ENCODE results near the gene WDR7.
"Not testable (repeated sequence)": the region's sequence is repeated elsewhere in the genome, so short reads cannot be mapped to it uniquely, and the experiment has no call there.

WDR7 gene

DNA sequence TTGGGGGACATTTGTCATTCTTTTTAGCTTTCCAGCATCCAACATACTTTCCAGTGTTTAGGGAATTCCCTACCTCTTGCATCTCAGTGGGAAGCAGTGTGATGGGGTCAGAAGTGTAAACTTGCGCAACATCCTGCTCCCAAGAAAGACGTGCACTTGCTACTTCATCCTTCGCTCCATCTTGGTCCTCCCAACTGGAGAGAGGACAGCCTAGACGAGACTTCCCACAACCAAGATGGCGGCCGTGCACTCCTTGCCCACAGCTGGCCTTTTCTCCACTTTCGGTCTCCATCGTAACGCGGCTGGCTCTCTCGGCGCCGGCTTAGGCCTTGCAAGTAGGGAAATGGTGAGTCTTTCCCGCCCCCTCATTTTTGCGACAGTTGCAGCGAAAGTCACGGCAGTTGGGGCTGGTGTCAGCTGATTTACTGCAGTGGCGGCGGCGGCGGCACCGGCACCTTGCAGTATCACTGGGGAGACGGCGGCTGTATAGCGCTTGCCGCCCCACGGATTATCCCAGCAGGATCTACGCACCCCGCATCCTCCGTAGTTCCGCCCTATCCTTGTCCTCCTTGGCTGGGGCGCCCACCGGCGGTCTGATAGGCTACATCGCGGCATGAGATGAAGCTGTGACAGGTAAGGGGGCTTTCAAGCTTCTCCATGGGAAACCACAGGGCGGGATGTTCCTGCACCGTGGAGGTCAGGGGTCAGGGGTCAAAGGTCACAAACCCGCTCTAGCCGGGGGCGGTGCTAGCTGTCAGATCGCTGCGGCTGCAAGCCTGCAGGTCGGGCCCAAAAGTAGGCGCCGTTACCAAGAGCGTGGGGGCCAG is at the start of gene WDR7:
Gene WDR7 (plus strand): TSS at position 416 of the 827 bp plus-strand sequence. CDS start 21,157 bp downstream, outside the sequence.
- DNase-seq, result peak; percentile 10

- no peak for DNase-seq
These were observed 44.5 kb upstream of the WDR7 start for GRCh38 chr18:56606618-56607017.

DNA sequence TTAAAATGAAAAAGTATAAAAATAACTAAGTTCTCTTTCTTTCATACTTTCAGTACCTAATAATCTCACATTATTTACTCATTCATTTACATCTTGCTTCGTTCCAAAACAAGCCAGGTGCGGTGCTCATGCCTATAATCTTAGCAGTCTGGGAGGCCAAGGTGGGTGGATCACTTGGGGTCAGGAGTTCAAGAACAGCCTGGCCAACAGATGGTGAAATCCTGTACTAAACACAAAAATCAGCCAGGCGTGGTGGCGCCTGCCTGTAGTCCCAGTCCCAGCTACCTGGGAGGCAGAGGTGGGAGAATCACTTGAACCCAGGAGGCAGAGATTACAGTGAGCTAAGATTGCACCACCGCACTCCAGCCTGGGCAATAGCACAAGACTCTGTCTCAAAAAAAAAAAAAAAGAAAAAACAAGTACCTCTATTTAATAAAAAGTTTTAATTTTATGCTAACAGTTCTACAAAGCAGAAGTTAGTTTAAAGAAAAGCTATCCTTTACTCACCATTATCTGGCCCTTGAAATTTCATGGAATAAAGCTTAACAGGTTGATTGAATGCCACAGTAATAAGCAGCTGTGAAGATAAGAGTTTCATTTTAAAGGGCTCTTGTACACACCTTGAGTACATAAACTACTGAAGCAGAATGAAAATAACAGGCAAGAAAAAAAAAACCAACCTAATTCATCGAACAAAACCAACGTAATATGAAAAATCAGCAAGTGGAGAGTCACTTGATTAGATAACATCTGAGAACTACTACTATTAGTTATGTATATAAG is 35.2 kb upstream of the WDR7 start:
- DNase-seq, result no peak

- DNase-seq, result no peak
These were observed 23.2 kb upstream of the WDR7 start for GRCh38 chr18:56627991-56628390.

- DNase-seq, result no peak
These were observed 18.8 kb upstream of the WDR7 start for GRCh38 chr18:56632070-56633022.

GRCh38 chr18:56635007-56635406 is 16.2 kb upstream of the WDR7 start:
- DNase-seq, result no peak

- no peak for DNase-seq
These were observed 14.0 kb upstream of the WDR7 start for GRCh38 chr18:56637176-56637575.

DNA sequence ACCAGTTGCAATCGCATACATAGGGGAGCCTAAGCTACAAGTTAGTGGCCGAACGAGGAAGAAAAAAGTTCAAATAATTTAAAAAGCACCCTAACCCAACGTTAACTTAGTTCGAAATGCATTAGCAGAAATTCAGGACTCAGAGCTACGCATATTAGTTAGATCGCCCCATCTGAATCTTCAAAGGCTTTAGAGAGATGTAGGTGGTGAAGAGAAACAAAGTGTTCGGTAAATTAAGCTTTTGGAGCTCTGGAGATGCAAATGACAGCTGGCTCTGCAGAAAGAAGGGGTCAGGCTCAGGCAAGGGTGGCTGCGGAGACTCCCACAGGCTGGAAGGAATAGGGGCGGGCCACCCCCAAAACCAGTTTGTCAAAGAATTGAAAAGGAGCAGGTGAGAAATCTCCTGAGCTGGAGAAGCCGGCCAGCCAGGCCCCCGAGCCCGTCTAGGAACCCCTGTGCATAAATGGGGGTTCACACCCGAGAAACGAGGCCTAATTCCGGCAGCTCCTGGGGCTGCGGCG is 13.4 kb upstream of the WDR7 start:
- DNase-seq, result no peak

DNA sequence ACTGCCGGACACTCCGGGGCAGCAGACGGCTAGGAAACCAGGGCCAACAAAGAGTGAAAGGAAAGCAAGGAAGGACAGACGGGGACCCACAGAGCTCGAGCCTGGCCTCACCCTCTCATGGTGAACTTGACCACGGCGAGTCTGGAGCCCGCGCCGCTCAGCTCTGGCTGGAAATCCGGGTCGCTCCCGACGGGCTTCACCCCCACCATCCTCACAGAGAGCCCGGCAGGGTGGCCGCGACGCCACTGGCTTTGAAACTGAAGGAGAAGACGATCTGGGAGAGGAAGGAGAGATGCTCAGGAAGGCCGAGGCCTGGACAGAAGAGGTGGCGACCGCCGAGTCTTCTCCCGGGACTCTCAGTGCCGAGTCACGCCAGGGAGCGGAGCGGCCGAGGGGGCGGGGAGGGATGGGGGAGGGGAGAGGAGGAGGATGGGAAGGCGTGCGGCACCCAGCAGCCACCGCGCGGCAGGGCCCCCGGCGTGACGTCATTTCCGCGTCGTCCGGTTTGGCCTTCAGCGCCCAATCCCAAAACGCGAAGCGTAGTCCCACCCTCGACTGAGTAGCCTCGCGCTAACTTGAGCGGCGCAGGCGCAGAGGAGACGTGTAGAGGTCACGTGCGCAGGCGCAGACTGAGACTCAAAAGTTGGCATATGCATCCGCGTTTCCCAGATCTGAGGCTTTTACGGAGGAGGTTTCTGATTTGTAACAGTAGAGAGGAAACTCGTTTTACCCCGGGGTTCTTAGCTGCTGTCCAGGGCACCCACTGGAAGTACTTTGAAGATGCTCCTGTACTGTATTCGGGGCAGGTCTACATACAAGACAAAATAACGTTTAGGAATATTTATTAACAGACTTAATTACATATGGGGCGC is 12.7 kb upstream of the WDR7 start, which contains the start of gene TXNL1:
Gene TXNL1 (minus strand): TSS at position 361 of the 872 bp plus-strand sequence. CDS start 152 bp downstream, at position 209.
- peak; percentile 26 for DNase-seq

DNA sequence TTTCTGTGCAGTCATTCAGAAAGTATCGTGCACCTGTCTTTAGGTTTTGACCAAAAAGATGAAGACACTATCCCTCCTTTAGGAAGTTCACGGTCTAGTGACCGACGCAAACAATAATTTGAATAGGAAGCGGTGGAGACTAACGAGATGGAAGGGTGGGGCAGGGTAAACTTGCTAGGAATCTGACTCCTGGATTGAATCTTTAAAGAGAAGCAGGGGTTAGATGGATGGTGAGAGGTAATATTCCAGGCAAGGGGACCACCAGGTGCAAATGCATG is 12.1 kb upstream of the WDR7 start:
- no peak for DNase-seq

- DNase-seq, result no peak
These were observed 11.6 kb upstream of the WDR7 start for GRCh38 chr18:56639571-56639970.

DNA sequence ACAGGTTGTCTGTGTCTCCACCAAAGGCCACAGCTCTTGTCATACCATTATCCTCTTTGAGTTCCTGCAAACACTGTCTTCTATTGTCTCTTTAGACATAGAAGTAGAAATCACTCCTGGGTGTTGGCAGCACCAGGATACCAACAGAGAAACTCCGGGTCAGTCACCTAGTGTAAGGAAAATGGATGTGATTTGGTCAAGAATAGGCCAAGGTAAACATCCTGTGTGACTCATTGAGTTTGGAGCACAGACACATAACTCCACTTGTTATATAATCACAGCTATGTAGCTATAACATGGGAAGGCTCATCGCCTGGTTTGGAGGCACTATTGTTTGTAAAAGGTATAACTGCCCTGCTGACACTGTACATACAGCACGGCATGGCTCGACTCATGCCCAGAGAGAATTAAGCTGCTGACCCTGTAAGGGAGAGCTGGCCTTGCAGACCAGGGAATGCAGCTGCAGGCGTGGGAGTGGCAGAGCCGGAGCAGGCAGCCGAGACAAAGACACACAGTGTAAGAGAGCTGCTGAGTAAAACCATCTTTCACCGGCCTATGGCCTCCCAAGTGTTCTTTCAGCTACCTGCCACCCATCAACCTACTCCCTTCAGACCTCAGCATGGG is 9.3 kb upstream of the WDR7 start:
- DNase-seq, result no peak

DNA sequence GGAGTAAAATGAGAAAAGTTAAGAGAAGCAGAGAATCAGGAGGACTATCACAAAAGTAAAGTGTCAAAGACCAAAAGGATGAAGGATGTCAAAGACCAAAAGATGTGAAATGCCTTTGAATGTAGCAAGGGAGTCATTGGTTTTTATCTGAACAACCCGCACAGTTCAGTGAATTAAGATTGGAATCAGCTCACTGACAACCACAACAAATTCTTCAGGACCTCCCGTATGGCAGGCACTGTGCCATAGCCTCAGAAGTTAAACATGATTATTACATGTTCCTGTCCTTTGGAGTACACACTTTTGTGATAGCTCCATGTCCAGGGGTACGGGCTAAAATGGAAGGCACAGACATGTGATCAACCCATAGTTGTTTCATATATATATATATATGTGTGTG is 7.8 kb upstream of the WDR7 start:
- DNase-seq, result no peak

GRCh38 chr18:56645415-56646016 is 5.6 kb upstream of the WDR7 start:
- DNase-seq, result no peak

DNA sequence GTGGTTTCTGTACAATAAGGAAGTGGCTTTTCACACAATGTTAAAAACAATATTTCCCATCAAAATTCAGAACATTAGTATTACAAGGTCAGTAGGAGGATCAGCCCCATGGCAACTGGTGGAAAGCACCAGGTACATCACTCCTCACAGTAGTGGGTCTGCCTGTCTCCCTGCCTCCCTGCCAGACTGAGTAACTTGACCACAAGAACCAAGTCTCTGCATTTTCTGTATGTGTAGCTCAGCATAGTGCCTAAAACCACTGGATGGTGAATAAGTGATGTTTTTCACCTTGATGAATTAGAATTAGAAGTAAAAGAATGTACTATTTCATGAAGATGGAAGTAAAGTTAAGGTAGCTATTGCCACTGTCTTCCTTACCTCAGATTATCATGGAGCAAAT is 4.1 kb upstream of the WDR7 start:
- DNase-seq, result no peak

GRCh38 chr18:56647951-56648893 is 2.9 kb upstream of the WDR7 start:
- DNase-seq, result no peak

- no peak for DNase-seq
These were observed 1.2 kb upstream of the WDR7 start for GRCh38 chr18:56649996-56650395.

- DNase-seq, result no peak
These were observed 573 bp downstream of the WDR7 start for GRCh38 chr18:56651771-56652092.

GRCh38 chr18:56652802-56653201 is 1.6 kb downstream of the WDR7 start:
- DNase-seq, result no peak

DNA sequence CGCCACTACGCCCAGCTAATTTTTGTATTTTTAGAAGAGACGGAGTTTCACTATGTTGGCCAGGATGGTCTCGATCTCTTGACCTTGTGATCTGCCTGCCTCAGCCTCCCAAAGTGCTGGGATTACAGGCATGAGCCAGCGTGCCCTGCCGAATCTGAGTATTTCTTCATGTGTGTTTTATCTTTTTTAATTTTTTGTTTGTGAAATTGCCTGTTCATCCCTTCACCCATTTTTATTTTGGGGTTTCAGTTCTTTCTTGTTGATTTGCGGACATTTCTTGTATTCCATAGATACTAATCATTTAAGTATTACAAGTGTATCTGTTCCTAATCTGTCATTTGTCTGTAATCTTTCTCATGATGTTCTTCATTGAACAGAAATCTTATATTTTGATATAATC is 3.1 kb downstream of the WDR7 start:
- DNase-seq, result not testable (repeated sequence)

Measured in 8988T (cell line).